GM12891 (cell line): ENCODE measurements around the gene TPK1.

Experiments used
- PAX5 ChIP-seq: IDR thresholded peaks from 2 replicates; pipeline ENCODE4 v1.6.1; 2011; ENCODE audit warnings: low read length, moderate library complexity, mild to moderate bottlenecking; ENCODE audit not compliant: insufficient read depth, severe bottlenecking
- POLR2A ChIP-seq: IDR thresholded peaks from 2 replicates; pipeline ENCODE4 v1.6.1; 2011; ENCODE audit warnings: low read depth, low read length, control low read depth
- POLR2AphosphoS5 ChIP-seq: IDR thresholded peaks from 2 replicates; pipeline ENCODE4 v1.6.1; 2011; ENCODE audit warnings: low read depth, low read length, control low read depth
- POU2F2 ChIP-seq: IDR thresholded peaks from 2 replicates; pipeline ENCODE4 v1.6.1; 2011; ENCODE audit warnings: low read depth, mild to moderate bottlenecking, control low read depth, low read length, moderate library complexity
- SPI1 ChIP-seq: IDR thresholded peaks from 2 replicates; pipeline ENCODE4 v1.6.1; 2011; ENCODE audit warnings: low read depth, low read length, control low read depth
- TAF1 ChIP-seq: IDR thresholded peaks from 2 replicates; pipeline ENCODE4 v1.6.1; 2011; ENCODE audit warnings: low read depth, low read length, control low read depth

- TF ChIP-seq POLR2A (no peak), POLR2AphosphoS5 (no peak), SPI1 (no peak), TAF1 (no peak), PAX5 (no peak), POU2F2 (no peak)
Measured at GRCh38 chr7:144822223-144822622, 13.6 kb downstream of the TPK1 start.
